Endothelial cell of umbilical vein (primary cell): Measurements from ENCODE around the gene CD40. TPM values are rescaled to one million over a fixed set of nuclear protein-coding genes. Genes with fewer than 3 reads are reported as not detected.

Experiments used
- BruUV-seq: library from RNA; stranded (reverse); fragments of 400-500 nt; replicated peaks from 2 replicates; lab custom pipeline; 2021; lab: Mats Ljungman, UMichigan
- CTCF ChIA-PET: fragments of 300-600, 350-600 bp; sonication (Branson Sonifier 250); formaldehyde crosslinking; loops from one replicate; lab custom pipeline; 2021; ENCODE audit warnings: antibody characterized with exemption, inconsistent platforms; lab: Charles Lee
- POLR2A ChIA-PET: fragments of 300-600, 350-600 bp; sonication (Branson Sonifier 250); formaldehyde crosslinking; loops from one replicate; lab custom pipeline; 2021; ENCODE audit warnings: antibody characterized with exemption, inconsistent platforms; lab: Charles Lee
- DNase-seq: peaks from one replicate; pipeline ENCODE4 v3.0.0-alpha.2; 2011; ENCODE audit warnings: low read depth, low spot score
- FAIRE-seq: peaks from 2 replicates; lab custom pipeline; 2011; peaks lifted over from hg19 to GRCh38; lab: Jason Lieb, UNC
- H2AFZ ChIP-seq: 2 replicates; pipeline ENCODE4 v1.6.0; 2012; ENCODE audit warnings: low read depth, low read length, control low read depth, inconsistent platforms
- H3K27ac ChIP-seq: 2 replicates; pipeline ENCODE4 v1.5.1; 2011; ENCODE audit warnings: low read depth, mild to moderate bottlenecking, control low read depth, low read length, moderate library complexity; ENCODE audit not compliant: insufficient read depth
- H3K27me3 ChIP-seq, 2 experiments: 2 replicates each; pipeline versions ENCODE4 v1.6.0 to v1.6.1; 2011; ENCODE audit warnings: low read length in 2 of 2, mixed read lengths in 1 of 2; ENCODE audit not compliant: control insufficient read depth in 2 of 2, insufficient read depth in 2 of 2
- H3K36me3 ChIP-seq, 2 experiments: 2 replicates in 1 of 2; 3 replicates in 1 of 2; pipeline ENCODE4 v1.5.1; 2011; ENCODE audit warnings: low read length in 2 of 2, mild to moderate bottlenecking in 1 of 2, moderate library complexity in 1 of 2; ENCODE audit not compliant: control insufficient read depth in 2 of 2, insufficient read depth in 2 of 2; ENCODE audit errors: extremely low read depth in 1 of 2
- H3K4me1 ChIP-seq: 3 replicates; pipeline ENCODE4 v1.5.1; 2011; ENCODE audit warnings: mild to moderate bottlenecking, low read length; ENCODE audit not compliant: control insufficient read depth, insufficient read depth; ENCODE audit errors: extremely low read depth
- H3K4me2 ChIP-seq: 2 replicates; pipeline ENCODE4 v1.6.1; 2011; ENCODE audit warnings: low read length, control low read depth, mixed read lengths; ENCODE audit not compliant: insufficient read depth
- H3K4me3 ChIP-seq, 3 experiments: fragments of 200-600 bp in 1 of 3; sonication (generic), shearing (Covaris generic) in 1 of 3; replicated peaks in 1 of 3; 2 replicates each; pipeline ENCODE4 v1.5.1; 2011 to 2016; ENCODE audit warnings: control low read depth in 3 of 3, low read length in 3 of 3, mild to moderate bottlenecking in 2 of 3, inconsistent platforms in 1 of 3, low read depth in 1 of 3, moderate library complexity in 1 of 3; ENCODE audit not compliant: insufficient read depth in 1 of 3
- H3K79me2 ChIP-seq: 2 replicates; pipeline ENCODE4 v1.6.0; 2012; ENCODE audit warnings: low read length, inconsistent platforms; ENCODE audit not compliant: control insufficient read depth, insufficient read depth
- H3K9ac ChIP-seq: replicated peaks from 2 replicates; pipeline ENCODE3; 2011; ENCODE audit warnings: low read length, control low read depth; ENCODE audit not compliant: insufficient read depth; ENCODE audit errors: extremely low read depth
- H3K9me1 ChIP-seq: replicated peaks from 3 replicates; pipeline ENCODE4 v1.6.0; 2011; ENCODE audit warnings: mild to moderate bottlenecking, low read length; ENCODE audit not compliant: control insufficient read depth, insufficient read depth; ENCODE audit errors: extremely low read depth
- H3K9me3 ChIP-seq: replicated peaks from 2 replicates; pipeline ENCODE4 v1.5.1; 2012; ENCODE audit warnings: low read length, inconsistent platforms; ENCODE audit not compliant: control insufficient read depth, insufficient read depth
- H4K20me1 ChIP-seq: replicated peaks from 2 replicates; pipeline ENCODE3; 2011; ENCODE audit warnings: mild to moderate bottlenecking, low read length; ENCODE audit not compliant: control insufficient read depth, insufficient read depth; ENCODE audit errors: extremely low read depth
- EZH2 ChIP-seq: IDR thresholded peaks from 2 replicates; pipeline ENCODE4 v1.6.1; 2012; ENCODE audit warnings: borderline replicate concordance, low read depth, mild to moderate bottlenecking, moderate library complexity, low read length, inconsistent platforms; ENCODE audit not compliant: severe bottlenecking
- FOS ChIP-seq: IDR thresholded peaks from 2 replicates; pipeline ENCODE4 v1.6.1; 2011; ENCODE audit warnings: mild to moderate bottlenecking, low read length, moderate library complexity, borderline replicate concordance; ENCODE audit not compliant: insufficient read depth
- GATA2 ChIP-seq: IDR thresholded peaks from 2 replicates; pipeline ENCODE4 v1.7.0; 2011; ENCODE audit warnings: low read depth, mild to moderate bottlenecking, moderate library complexity, mixed read lengths, low read length; ENCODE audit not compliant: insufficient read length, insufficient read depth
- JUN ChIP-seq: IDR thresholded peaks from 2 replicates; pipeline ENCODE4 v1.6.1; 2011; ENCODE audit warnings: borderline replicate concordance, low read depth; ENCODE audit not compliant: insufficient read length, insufficient read depth
- MYC ChIP-seq: IDR thresholded peaks from one replicate; pipeline ENCODE4 v1.6.1; 2011; ENCODE audit warnings: mild to moderate bottlenecking, low read depth, low read length
- POLR2A ChIP-seq: IDR thresholded peaks from 2 replicates; pipeline ENCODE4 v1.6.1; 2012; ENCODE audit warnings: low read depth, mild to moderate bottlenecking, control low read depth, low read length
- POLR2AphosphoS5 ChIP-seq: IDR thresholded peaks from 2 replicates; pipeline ENCODE4 v1.6.1; 2012; ENCODE audit warnings: low read depth, mild to moderate bottlenecking, control low read depth, low read length, moderate library complexity; ENCODE audit not compliant: insufficient read depth
- dilution Hi-C: fragments of 300-500 bp; cut with MboI; formaldehyde crosslinking; loops from one replicate; pipeline ENCODE4 v1.15.0; 2019; ENCODE audit warnings: low sequenced_read_pairs; ENCODE audit not compliant: extremely low pct_ligation_motif_present
- intact Hi-C: fragments of 100-400 bp; cut with micrococcal nuclease; formaldehyde crosslinking; loops from one replicate; pipeline ENCODE4 v1.10.0; 2022
- polyA plus RNA-seq, 4 experiments: library from polyadenylated mRNA; depleted of rRNA in 3 of 4; stranded (reverse) in 3 of 4; unstranded in 1 of 4; fragments of >200 nt; gene quantifications; 2 replicates each; pipeline versions ENCODE4 v1.2.1 to v1.2.3, GENCODE V29; 2011 to 2012; ENCODE audit warnings: missing spikeins in 1 of 4
- total RNA-seq: library from RNA; stranded (reverse); gene quantifications from 2 replicates; pipeline ENCODE4 v1.2.3, GENCODE V29; 2021
- TF ChIP-seq, protein P1 (sequence below), 2 donors: IDR thresholded peaks; 1 replicate in 1 of 2; 2 replicates in 1 of 2; pipeline ENCODE4 v1.5.1; 2011; ENCODE audit warnings: low read length in 2 of 2, mild to moderate bottlenecking in 2 of 2, moderate library complexity in 2 of 2, control low read depth in 1 of 2, inconsistent platforms in 1 of 2, low read depth in 1 of 2; ENCODE audit not compliant: insufficient read depth in 1 of 2; ENCODE audit errors: extremely low read depth in 1 of 2
- TF ChIP-seq, protein P2 (sequence below): IDR thresholded peaks from 2 replicates; pipeline ENCODE4 v1.6.1; 2011; ENCODE audit not compliant: insufficient read depth, insufficient read length

The CD40 gene
- total and polyA plus RNA-seq, 2 donors (not counting 3 experiments of a cell fraction or from before 2014, with no cell fraction given), result 36.6 to 38.3 TPM

DNA sequence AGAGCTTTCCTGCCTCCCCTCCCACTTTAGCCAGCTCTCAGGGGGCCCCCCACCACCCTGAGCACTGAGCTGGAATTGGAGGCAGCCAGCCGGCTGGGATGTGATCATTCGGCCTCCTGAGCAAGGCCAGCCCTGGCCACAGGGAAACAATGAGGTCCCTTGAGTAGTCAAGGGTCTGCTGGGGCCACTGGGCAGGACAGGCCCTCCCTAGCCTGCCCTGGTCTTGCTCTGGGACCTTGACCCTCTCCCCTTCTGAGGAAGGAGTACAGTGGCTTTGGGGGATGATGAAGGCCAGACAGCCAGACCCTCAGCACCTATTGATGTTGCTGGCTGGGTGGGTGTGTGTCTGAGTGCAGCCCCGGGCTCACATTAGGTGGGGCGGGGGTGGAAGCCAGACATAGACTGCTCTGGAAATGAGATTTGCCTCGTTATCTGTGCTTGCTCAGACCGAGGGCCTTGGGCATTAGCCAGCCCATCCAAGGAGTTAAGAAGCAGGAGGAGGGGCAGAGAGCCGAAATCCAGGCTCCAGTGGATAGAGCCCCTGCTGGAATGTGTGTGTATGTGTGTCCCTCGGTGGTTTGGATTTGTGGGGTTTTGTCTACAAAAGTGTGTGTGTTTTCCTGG is 21.3 kb downstream of the CD40 start:
- Histone ChIP-seq H2AFZ (no peak overlapping the region), H3K36me3 (no peaks in the 10 kb centered on the region), H4K20me1 (no peaks in the 10 kb centered on the region), H3K4me2 (no peak overlapping the region), H3K9ac (no peak overlapping the region), H3K4me3 (no peak overlapping the region), H3K79me2 (no peaks in the 10 kb centered on the region), H3K27ac (no peak overlapping the region), H3K4me1 (no peaks in the 10 kb centered on the region), H3K9me3 (no peaks in the 10 kb centered on the region), H3K9me1 (no peaks in the 10 kb centered on the region), H3K27me3 (peaks cover 0 to 15% of the 10 kb centered on the region in 2 experiments)
- FAIRE-seq, result no peak
- no TSS peak for BruUV-seq
- POLR2A ChIA-PET, result no interaction called here
- dilution Hi-C loops (no loop called here), intact Hi-C loops (no loop called here)
- DNase-seq, result no peak
- TF ChIP-seq GATA2 (no peak), POLR2AphosphoS5 (no peak), FOS (no peak), EZH2 (no peak), POLR2A (no peak), MYC (no peak), JUN (no peak)
- TF ChIP-seq, protein P1, sequence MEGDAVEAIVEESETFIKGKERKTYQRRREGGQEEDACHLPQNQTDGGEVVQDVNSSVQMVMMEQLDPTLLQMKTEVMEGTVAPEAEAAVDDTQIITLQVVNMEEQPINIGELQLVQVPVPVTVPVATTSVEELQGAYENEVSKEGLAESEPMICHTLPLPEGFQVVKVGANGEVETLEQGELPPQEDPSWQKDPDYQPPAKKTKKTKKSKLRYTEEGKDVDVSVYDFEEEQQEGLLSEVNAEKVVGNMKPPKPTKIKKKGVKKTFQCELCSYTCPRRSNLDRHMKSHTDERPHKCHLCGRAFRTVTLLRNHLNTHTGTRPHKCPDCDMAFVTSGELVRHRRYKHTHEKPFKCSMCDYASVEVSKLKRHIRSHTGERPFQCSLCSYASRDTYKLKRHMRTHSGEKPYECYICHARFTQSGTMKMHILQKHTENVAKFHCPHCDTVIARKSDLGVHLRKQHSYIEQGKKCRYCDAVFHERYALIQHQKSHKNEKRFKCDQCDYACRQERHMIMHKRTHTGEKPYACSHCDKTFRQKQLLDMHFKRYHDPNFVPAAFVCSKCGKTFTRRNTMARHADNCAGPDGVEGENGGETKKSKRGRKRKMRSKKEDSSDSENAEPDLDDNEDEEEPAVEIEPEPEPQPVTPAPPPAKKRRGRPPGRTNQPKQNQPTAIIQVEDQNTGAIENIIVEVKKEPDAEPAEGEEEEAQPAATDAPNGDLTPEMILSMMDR (IDR thresholded peaks at IDR 0.05; ENCODE audit: extremely low read depth in 1 of 2, insufficient read depth in 1 of 2, low read depth in 1 of 2, low read length in 2 of 2), result no peak
- TF ChIP-seq, protein P2, sequence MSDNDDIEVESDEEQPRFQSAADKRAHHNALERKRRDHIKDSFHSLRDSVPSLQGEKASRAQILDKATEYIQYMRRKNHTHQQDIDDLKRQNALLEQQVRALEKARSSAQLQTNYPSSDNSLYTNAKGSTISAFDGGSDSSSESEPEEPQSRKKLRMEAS, result no peak
- CTCF ChIA-PET, result no interaction called here
